GM18508 (cell line): ENCODE results near the gene GCC1.
A peak's percentile ranks its signal among the peaks of the same experiment; 100 is the strongest.
"Not testable (repeated sequence)": the region's sequence is repeated elsewhere in the genome, so short reads cannot be mapped to it uniquely, and the experiment has no call there.

Experiments used
- ATAC-seq: cut with Tn5 transposase; IDR thresholded peaks from one replicate; pipeline ENCODE4 v1.9.1; 2021; ENCODE audit warnings: moderate number of reproducible peaks; ENCODE audit not compliant: insufficient read depth, unreplicated experiment

The GCC1 gene

DNA sequence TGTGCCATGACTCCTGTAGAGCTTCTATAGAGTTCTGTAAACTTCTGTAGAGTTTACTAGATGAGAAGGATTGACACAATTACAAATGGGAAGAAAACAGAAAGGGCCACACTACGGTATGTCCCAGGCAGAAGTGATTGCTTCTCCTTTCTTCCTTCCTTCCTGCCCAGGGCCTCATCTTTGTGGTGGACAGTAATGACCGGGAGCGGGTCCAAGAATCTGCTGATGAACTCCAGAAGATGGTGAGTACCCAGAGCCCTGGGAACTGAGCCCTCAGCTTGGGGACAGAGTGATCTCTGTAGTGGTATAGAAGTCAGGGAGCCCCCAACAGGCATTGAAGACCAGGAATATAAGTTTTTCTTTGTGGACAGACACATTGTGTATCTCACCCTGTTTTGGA is 4.5 kb upstream of the GCC1 start:
- ATAC-seq: no peak

DNA sequence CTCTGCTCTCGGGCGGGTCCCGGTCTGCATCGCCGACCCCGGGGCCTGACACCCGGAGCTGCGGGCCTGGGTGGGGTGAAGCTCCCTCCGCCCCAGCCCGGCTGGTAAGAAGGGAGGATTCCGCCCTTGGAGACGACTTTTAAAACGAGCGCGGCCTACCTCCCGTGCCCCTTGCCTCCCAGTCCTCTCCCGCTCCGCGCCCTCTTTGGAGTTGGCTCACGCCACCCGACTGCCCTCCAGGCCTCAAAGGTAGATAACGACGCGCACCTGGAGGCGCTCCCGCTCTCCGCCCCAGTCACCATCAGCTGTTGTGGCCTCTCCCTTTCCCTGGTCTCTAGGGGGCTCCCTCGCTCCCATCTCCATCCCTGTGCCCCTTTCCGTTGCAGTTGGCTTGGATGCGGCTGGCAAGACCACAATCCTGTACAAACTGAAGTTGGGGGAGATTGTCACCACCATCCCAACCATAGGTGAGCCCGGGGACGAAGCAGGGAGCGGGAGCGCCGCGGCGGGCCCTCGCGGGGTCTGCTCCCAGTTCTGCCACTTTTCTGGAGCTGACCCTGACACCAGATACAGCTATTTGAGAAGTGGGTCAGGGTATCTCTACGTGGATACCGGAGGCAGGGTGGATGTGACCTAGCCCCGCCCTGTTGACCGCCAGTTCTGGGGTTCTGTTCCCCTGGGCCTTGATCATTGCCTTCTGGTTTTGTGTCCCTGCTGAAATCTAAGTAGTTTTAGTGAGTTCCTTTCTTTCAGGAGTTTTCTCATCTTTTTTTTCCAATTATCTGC is 3.5 kb upstream of the GCC1 start:
- peak; percentile 2 for ATAC-seq

DNA sequence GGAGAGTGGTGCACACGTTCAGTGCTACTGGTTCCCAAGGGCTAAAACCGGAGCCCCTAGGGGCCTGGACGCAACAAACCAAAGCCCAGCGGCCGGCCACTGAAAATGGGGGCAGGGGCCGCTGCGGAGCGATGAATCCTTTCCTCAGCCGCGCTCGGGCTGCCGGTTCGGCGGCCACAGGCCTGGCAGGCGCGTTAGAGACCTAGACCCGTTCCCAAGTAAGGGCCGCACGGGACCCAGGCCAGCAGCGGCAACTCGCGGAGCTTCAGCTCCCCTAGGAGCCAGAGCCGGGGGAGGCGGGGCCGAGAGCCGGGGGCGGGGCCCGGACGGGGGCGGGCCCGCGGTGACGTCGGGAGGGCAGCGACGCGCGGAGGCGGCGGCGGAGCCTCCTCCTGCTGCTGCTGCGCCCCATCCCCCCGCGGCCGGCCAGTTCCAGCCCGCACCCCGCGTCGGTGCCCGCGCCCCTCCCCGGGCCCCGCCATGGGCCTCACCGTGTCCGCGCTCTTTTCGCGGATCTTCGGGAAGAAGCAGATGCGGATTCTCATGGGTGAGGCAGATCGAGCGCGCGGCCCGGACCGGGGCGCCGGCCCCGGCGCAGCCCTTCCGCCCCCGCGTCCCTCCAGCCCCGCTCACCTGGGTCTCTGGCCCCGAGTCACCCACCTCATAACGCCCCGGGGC is 2.8 kb upstream of the GCC1 start, which contains the start of gene ARF5:
ARF5 (plus strand) TSS at position 393 of the 678 bp plus-strand sequence; CDS start at position 481, 88 bp downstream.
- peak; percentile 42 for ATAC-seq

DNA sequence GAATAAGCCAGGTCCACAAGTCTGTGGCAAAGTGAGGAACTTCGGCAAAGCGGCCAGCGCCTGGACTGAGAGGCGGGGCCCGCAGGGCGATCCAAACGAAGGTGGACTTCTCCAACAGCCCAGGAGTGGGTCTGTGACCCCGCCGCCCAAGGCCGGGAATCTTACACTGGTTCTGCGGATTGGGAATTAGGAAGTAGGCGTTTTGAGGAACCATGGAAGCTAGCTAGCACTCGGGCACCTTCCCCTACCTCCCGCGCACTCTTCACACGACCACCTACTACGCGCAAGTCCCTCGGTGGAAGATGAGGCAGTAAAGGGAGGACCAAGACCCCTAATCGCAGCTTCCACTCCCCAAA is 2.2 kb upstream of the GCC1 start:
- no peak for ATAC-seq

DNA sequence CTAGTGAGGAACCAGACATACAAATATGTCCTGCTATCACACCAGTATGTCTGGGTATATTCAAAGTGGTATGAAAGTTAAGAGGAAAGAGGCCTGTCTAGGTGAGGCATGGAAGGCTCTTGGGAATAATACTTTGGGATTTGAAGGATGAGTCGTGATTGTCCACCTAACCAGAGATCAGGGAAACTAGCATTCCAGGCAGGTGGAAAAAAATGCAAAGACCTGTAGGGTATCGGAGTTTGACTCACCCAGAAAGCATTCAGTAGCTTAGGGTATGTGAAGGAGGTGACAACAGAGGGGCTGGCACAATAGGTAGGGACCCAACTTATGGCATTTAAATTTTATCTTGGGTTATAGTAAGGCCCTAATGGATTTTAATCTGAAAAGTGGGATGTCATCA is 950 bp upstream of the GCC1 start:
- no peak for ATAC-seq

DNA sequence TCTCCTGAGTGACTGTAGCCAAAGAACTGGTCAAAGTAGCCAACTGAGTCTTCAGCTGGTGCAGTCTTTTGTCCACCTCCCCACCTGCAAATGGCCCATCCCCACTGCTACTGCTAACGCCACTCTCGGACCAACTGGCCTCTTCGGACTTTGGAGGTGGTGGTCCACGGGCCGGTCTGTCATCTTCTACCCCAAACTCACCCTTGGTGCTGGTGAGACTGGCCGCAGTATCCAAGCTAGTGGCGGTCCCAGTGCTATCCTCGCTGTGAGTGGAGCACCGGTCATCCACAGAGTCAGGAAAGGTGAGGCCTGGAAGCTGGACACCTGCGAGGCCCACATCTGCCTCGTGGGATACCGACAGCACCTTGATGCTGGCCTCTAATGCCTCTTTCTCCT is 750 bp downstream of the GCC1 start:
- ATAC-seq: no peak

DNA sequence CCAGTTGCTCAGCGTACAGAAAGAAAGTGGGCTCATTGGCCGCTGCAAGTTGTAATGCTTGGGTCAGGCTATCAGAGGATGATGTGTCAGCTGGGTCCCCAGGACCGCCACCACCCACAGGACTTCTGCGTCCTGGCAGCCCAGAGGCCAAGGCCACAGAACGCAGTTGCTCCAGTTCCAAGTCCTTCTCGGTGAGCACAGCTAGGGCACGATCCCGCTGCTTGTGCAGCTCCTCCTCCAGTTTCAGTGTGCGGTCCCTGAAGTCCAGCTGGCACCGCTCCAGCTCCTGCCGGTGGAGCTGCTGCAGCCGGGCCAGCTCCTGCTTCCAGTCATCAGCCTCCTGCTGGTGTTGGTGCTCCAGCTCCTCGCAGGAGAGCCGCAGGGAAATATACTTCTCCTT is 3.0 kb downstream of the GCC1 start:
- no peak for ATAC-seq

DNA sequence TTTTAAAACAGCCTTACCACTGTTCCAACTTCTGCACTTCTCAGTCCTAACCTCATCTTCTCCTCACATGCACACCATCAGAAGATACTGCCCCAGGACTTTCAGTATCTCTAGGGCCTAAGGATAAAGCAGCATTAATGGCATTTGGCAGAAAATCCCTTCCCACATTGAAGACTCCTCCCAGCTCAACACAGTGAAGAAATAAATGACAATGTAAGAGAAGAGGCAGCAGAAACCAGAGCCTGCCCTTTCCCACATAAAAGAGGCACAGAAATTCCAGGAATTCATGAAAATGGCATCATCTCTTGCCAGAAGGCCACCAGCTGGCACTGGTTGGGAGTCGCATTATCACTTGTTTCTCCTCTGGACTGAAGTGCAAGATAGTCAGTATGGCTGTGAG is 3.7 kb downstream of the GCC1 start:
- ATAC-seq: no peak

DNA sequence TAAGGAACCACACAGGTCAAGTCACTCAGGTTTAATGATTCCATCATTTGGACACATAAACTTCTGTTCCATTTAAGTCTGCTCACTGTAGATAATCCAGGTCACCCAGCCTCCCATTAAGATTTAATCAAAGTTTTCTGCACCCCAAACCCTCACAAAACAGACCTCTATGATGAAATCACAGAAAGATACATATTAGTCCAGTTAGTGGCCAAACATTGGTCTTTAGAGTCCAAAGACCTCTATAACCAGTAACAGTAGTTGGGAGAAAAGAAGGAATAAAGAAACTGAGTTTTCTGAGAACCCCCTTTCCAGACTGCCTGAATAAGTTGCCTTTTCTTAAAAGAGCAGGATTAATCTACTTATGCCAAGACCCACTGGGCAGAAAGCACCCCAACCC is 4.8 kb downstream of the GCC1 start:
- no peak for ATAC-seq

DNA sequence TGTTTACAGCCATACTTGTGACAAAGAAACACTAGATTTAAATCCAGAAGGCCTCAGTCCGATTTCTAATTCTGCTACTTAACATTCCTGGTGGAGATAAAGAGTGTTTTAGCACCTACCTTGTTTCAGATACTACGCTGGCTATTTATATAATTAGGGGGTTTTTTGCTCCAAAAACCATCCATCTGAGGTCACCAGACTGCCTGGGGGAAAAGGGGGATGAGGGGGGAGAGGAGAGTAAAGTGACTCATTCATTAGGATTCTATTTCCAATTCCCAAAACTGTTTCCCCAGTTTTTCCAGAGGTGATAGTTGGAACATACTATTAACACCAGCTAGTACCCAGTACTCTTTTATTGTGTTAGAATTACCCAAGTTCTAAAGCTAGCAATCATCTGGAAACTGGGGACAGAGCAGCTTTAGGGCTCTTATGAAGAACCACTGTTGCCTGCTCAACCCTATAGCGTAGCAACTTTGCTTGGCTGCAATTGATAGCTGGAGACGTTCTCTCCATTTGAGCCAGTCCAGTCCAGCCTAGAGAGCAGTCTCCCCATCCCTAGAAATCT is 6.6 kb downstream of the GCC1 start:
- ATAC-seq: no peak

DNA sequence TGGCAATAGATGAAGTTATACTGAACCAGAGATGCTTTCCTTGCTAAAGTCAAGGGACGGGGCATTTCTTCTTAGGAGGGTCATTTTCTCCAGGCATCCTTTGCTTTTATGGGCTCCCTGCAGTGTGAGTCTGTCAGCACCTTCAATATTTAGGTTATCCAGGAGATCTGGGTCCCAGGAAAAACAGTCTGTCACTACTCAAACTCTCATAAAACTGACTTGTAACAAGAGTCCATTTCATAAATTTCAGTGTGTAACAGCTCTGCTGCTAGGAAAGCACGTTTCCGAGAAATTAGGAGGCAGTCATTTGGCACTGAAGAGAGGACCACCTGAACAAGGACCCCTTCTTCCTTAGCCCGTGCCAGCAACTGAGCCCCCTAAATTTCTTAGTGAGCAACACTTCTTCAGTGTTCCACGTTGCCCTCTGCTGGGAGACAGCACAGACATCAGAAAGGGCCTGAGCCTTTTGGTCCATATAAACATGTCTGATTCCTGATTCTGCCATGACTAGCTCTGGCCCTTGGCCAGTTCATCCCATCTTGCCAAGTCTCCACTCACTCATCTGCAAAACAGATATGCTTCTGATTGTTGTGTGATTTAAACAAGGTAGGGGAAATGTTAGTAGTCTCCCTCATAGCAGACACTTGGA is 7.2 kb downstream of the GCC1 start:
- no peak for ATAC-seq

DNA sequence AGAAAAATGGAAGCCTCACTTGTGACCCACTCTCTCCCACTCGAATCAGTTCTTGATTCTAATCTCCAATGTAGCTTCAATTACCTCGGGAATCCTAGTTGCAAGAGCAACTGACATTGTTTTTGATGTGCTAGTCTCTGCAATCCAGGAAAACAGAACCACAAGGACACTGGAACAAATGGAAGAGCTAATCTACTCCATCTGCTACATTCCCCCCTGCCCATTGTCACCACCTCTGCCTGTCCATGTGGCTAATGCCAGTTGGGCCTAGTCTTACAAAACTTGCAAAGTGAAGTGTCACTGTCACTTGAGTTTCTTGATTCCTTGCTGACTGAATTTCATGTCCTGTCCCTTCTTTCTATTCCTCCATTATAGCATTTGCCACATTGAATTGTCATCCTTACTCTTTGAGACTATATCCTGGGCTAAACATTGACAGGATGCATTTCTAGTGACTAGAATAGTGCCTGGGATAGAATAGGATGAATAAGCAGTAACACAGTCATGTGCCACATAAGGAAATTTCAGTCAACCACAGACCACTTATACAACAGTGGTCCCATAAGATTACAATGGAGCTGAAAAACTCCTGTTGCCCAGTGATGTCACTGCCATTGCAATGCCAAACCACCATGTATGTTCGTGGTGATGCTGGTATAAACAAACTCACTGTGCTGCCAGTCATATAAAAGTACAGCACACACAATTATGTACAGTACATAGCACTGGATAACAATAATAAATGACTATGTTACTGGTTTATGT is 13.5 kb downstream of the GCC1 start:
- no peak for ATAC-seq

DNA sequence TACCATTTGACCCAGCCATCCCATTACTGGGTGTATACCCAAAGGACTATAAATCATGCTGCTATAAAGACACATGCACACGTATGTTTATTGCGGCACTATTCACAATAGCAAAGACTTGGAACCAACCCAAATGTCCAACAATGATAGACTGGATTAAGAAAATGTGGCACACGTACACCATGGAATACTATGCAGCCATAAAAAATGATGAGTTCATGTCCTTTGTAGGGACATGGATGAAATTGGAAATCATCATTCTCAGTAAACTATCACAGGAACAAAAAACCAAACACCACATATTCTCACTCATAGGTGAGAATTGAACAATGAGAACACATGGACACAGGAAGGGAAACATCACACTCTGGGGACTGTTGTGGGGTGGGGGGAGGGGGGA is 17.4 kb downstream of the GCC1 start:
- ATAC-seq: not testable (repeated sequence)

DNA sequence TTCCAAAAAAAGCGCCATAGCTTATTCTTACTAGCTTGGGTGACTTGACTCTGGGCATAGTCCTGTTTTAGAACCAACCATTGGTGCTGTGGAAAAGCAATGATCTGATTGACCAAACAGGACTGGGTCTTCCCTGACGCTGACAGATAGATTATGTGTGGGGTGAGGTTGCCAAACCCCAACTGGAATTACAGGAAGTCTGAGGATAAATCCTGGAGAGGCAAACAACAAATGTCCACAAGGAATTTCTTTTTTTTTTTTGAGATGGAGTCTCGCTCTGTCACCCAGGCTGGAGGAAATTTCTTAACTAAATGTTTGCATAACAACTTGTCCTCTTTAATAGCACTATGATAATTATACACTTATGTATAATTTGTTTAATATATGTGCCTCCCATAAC is 19.2 kb downstream of the GCC1 start:
- no peak for ATAC-seq

DNA sequence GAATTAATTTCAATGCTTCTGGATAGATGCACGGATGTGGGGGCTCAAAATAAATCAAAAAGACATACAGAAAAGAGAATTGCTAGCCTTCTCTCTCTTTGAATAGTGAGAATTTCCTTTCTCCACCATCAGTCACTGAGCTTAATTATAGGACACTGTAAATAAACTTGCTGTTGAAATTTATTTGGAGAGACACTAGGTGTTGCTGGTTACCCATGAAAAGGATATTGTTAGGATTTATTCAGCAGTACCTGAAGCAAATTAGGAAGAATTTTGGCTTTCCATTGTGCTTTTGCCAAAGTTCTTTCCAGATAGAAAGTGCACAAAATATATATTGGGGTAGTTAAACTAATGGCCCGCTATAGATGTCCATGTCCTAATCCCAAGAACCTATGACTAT is 27.6 kb downstream of the GCC1 start:
- no peak for ATAC-seq

DNA sequence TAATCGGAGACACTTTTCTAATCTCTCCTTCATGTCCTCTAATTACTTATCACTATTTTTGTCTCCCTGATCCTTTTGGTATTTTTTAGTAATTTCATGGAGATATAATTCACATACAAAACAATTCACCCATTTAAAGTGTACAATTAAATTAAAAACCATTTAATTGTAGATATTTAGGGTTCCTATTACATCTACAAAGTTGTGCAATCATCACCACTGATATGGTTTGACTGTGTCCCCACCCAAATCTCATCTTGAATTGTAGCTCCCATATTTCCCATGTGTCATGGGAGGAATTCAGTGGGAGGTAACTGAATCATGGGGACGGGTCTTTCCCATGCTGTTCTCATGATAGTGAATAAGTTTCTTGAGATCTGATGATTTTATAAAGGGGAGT is 29.0 kb downstream of the GCC1 start:
- no peak for ATAC-seq

DNA sequence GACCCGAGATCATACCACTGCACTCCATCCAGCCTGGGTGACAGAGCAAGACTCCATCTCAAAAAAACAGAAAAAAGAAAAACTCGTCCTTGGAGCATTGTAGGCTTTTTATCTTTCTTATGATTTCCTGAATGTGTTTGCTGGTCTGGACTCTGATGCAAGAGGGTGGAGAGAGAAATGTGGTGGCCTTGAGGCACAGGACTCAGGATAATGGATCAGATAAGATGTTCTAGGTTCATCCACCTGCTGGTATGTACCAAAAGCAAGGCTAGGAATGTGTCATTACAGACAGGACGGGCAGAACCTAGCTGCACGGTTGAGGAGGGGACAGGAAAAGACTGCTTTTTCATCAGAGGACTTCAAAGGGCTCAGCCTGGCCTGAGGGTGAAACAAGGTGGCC is 33.5 kb downstream of the GCC1 start:
- no peak for ATAC-seq

DNA sequence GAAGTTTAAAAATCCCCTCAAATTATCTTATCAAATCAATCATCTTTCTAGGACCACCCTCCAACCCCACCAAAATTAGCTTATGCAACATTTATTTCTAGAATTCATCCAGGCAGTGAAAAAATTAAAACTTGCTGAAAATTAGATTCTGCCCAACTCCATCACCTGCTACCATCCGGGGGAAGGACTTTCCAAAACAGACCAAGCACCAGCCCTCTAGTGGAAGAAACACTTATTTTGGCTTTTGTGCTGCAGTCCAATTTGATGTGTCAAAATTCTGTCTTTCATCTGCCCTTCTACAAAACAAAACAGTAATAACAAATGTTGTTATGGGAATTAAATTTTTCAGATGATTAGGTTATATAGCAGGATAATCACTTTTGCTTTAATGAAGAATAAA is 35.1 kb downstream of the GCC1 start:
- no peak for ATAC-seq

DNA sequence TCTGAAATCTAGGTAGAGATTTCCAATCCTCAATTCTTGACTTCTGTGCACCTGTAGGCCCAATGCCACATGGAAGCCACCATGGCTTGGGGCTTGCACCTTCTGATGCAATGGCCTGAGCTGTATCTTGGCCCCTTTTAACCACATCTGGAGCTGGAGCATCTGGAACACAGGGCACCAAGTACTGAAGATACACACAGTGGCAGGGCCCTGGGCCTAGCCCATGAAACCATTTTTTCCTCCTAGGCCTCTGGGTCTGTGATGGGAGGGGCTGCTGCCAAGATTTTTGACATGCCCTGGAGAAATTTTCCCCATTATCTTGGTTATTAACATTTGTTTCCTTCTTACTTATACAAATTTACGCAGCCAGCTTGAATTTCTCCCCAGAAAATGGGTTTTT is 39.1 kb downstream of the GCC1 start:
- ATAC-seq: no peak

DNA sequence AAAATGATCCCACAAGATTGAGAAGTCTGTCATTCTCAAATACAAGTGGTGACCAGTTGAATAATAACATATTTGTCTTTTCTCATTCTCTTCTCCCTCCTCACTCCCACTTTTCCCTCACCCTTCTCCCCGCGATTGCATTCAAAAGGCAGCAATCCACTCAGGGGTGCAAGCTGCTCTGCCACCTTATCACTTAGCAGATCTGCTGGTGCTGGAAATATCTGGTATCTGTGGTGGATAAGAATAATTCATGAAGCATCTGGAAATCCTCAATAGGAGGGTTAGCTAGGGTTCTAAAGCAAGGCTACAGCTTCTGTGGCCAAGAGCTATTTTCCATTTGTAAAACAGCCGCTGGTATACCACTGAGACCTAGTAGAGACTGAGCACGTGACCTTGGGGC is 43.8 kb downstream of the GCC1 start:
- no peak for ATAC-seq

DNA sequence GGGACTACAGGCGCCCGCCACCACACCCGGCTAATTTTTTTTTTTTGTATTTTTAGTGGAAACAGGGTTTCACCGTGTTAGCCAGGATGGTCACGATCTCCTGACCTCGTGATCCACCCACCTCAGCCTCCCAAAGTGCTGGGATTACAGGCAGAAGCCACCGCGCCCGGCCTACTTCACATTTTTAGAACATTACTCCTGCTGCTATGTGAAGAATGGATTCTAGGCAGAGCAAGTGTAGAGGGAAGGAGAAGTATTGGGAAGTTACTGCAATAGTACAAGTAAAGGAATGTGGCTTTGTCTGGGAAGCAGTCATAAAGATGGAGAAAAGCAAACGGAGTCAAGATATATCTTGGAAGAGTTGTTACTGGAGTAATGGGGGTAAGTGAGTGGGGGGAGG is 44.9 kb downstream of the GCC1 start:
- not testable (repeated sequence) for ATAC-seq
